HG02870 (cell line): Measurements from ENCODE around the gene PRDX5.

Experiments used
- ATAC-seq: cut with Tn5 transposase; IDR thresholded peaks from one replicate; pipeline ENCODE4 v1.9.1; 2021; ENCODE audit warnings: mild to moderate bottlenecking, moderate library complexity; ENCODE audit not compliant: unreplicated experiment

PRDX5 gene

DNA sequence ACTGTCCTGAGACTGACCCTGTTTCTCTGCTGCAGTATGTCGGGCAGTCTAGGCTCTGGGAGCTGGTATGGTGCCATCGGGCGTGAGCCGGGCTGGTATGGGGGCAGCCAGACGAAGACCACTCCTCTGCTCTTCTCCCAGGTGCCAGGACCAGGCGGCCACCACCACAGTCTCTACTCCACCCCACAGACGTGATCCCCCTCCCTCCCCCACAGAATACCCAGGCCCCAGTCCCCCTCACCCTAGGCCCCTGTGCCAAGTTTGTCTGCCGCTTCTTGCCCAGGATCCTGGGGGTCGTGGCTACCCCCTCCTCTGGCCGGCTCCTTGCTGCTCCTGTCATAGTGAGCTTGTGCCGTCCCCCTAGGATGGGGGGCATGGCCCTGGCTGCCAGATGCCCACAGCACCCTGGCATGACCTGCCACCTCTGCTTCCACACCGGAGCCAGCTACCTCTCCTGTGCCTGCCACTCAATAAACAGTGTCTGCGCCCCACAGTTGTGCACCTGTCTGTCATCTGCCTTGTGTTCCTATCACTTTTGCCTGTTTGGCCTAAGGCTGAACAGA is 28.8 kb upstream of the PRDX5 start:
- ATAC-seq = no peak

GRCh38 chr11:64290352-64291261 is 27.3 kb upstream of the PRDX5 start:
- ATAC-seq = no peak

- ATAC-seq = no peak
These were observed 26.6 kb upstream of the PRDX5 start, which contains the start of gene KCNK4 for GRCh38 chr11:64291262-64291751. TSS of gene KCNK4 (plus strand) at chr11:64291302. CDS start at chr11:64293019, 1,717 bp downstream.

DNA sequence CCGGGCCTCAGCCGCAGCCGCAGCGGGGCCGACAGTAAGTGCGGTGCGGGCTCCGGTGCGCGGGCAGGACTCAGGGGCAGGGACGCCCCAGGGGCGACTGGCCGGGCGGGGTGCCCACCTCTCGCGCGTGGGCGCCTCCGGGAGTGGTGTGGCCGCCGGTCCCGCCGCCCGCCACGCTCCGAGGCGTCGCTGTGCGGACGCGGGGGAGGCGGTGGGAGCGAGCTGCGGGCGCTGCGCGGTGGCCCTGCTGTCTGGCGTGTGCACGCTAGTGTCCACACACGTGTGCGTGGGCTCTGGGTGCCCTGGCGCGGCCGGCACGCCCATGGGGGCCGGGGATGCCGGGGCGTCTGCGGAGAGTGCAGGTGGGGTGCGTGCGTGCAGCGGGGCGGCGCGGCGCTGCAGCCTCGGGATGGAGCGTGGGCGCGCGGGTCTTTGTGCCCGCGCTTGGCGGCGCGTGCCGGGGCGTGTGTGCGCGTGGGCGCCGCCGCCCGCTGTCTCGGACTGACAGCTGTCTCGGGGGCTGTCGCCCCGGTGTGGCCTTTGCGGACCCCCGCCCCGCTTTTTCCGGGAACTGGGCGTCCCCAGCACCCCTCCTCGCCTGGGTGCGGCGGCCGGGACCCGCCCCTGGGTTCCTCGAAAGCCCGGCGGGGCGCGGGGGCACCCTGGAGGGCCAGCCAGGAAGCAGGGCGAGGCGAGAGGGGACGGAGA is 26.0 kb upstream of the PRDX5 start:
- ATAC-seq = no peak

DNA sequence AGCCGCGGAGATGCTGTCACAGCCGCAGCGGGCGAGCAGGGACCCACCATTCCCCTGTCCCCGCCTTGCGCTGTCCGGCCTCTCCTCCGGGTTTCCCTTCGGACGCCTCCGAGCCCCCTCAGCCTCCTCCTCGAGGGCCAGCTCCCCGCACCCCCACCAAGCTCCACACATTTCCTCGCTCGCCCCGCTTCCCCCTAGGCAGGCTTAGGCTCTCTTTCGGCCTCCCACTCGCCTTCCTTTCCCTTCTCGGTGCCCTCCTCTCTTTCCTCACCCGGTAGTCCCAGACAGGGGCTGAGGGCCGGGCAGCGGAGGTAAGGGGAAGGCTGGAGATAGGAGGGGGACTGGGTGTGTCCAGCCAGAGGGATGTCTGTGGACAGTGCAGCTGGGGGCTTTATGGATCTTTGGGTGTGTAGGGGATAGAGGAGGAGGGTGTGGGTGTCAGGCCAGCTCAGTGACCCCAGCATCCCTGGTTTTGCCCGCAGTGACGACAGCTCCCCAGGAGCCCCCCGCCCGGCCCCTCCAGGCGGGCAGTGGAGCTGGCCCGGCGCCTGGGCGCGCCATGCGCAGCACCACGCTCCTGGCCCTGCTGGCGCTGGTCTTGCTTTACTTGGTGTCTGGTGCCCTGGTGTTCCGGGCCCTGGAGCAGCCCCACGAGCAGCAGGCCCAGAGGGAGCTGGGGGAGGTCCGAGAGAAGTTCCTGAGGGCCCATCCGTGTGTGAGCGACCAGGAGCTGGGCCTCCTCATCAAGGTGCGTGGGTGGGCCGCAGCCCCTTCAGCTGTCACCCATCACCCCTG is 25.3 kb upstream of the PRDX5 start:
- ATAC-seq = no peak

- ATAC-seq = no peak
These were observed 23.1 kb upstream of the PRDX5 start for GRCh38 chr11:64294774-64295173.

GRCh38 chr11:64295760-64296159 is 22.2 kb upstream of the PRDX5 start:
- no peak for ATAC-seq

GRCh38 chr11:64296236-64296635 is 21.7 kb upstream of the PRDX5 start:
- no peak for ATAC-seq

DNA sequence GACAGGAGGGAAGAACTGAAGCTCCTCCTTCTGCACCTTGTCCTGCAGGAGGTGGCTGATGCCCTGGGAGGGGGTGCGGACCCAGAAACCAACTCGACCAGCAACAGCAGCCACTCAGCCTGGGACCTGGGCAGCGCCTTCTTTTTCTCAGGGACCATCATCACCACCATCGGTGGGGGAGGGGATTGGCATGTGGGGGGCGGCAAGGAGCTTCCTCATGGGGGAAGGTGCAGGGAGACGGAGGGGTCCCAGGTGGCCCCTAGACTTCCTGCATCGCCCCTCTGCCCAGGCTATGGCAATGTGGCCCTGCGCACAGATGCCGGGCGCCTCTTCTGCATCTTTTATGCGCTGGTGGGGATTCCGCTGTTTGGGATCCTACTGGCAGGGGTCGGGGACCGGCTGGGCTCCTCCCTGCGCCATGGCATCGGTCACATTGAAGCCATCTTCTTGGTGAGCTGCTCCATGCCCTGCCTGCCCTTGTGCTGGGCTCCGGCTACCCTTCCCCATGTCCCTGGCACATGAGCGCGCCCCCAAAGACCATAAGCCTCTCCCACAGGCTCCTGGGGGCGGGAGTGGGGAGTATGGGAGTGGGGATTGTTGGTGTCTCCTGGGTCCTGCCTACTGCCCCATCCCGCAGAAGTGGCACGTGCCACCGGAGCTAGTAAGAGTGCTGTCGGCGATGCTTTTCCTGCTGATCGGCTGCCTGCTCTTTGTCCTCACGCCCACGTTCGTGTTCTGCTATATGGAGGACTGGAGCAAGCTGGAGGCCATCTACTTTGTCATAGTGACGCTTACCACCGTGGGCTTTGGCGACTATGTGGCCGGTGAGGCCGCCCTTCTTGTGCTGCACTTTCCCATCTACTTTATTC is 20.9 kb upstream of the PRDX5 start:
- ATAC-seq = no peak

DNA sequence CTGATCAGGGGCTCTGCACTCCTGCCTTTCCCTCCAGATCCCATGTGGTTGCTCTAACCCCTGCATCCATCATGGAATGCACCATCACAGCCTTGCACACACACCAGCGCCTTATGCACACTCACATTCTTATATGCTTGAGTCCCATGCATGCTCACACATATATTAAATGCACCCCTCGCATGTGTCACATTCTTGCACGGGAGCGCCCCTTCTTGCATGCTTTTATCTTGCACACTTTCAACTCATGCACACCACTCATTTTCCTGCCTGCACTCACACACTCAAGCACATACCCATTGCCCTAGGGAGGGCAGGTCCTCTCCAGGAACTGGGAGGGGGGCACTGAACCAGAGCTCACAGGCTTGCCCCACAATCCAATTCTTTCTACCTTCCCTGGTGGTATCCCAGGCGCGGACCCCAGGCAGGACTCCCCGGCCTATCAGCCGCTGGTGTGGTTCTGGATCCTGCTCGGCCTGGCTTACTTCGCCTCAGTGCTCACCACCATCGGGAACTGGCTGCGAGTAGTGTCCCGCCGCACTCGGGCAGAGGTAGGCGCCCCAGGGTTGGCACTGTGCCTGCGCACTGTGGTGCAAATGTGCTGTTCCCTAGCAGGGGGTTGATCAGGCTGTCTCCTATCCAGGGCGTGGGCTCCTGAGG is 20.1 kb upstream of the PRDX5 start:
- ATAC-seq = no peak

GRCh38 chr11:64298966-64299846 is 18.7 kb upstream of the PRDX5 start:
- no peak for ATAC-seq

- no peak for ATAC-seq
These were observed 17.9 kb upstream of the PRDX5 start, which contains the start of gene CATSPERZ for GRCh38 chr11:64299847-64300648. TSS of gene CATSPERZ (plus strand) at chr11:64300358. CDS start at chr11:64300411, 53 bp downstream.

- ATAC-seq = no peak
These were observed 14.6 kb upstream of the PRDX5 start for GRCh38 chr11:64303109-64304031.

GRCh38 chr11:64304032-64304315 is 13.9 kb upstream of the PRDX5 start:
- no peak for ATAC-seq

DNA sequence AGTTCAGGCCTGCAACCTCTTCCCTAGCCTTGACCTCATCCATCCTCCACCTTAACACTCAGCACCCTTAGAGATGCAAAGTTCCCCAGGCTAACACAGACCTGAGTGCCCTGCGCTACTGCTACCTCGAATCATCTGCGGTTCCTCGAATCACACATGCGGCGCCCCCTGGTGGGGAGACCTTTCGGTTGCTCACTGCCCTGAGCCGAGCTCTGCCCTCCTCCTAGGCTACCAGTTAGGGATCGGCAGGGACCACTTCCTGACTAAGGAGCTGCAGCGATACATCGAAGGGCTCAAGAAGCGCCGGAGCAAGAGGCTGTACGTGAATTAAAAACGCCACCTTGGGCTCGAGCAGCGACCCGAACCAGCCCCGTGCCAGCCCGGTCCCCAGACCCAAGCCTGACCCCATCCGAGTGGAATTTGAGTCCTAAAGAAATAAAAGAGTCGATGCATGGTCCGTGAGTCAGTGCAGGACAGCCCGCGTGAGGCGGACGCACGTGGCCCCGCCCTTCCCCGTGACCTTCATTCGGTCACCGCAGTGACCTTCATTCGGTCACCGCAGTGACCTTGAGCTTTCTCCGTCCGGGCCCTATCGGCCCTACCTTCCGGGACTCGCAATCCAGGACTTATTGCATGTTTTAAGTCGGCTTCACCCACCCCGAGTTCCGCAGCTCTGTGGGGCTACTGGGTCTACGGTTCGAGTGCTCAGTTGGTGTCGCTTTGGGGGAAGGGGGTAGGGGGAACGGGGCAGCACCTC is 13.4 kb upstream of the PRDX5 start:
- ATAC-seq = no peak
